IMR-90 (cell line): ENCODE measurements around the gene FBXO4. TPM values are rescaled to one million over a fixed set of nuclear protein-coding genes. Genes with fewer than 3 reads are reported as not detected.

Source experiments
- ATAC-seq: fragments of 200-7000 bp; cut with Tn5 transposase; 2 replicates; pipeline ENCODE4 v1.9.1; 2020; ENCODE audit warnings: low read depth, mild to moderate bottlenecking, moderate library complexity
- BruUV-seq: library from RNA; stranded (reverse); fragments of 400-500 nt; replicated peaks from 2 replicates; lab custom pipeline; 2021; lab: Mats Ljungman, UMichigan
- CTCF ChIA-PET: fragments of 300-600 bp; formaldehyde crosslinking; extraction: SDS; loops from one replicate; lab custom pipeline; 2021; ENCODE audit warnings: antibody characterized with exemption; lab: Yijun Ruan, JAX
- POLR2A ChIA-PET: fragments of 300-600 bp; sonication (Branson Sonifier 250); formaldehyde crosslinking; loops from one replicate; lab custom pipeline; 2022; ENCODE audit warnings: antibody characterized with exemption; ENCODE audit not compliant: unreplicated experiment; lab: Charles Lee
- DNase-seq: peaks from one replicate; pipeline ENCODE4 v3.0.0; 2013
- H2AFZ ChIP-seq: replicated peaks from 2 replicates; pipeline ENCODE3; 2013; ENCODE audit warnings: low read length, mild to moderate bottlenecking; ENCODE audit not compliant: poor library complexity
- H2AK5ac ChIP-seq: 2 replicates; pipeline ENCODE4 v1.6.1; 2013; ENCODE audit warnings: low read depth, low read length, inconsistent platforms
- H2AK9ac ChIP-seq: replicated peaks from 2 replicates; pipeline ENCODE3; 2013; ENCODE audit warnings: mild to moderate bottlenecking, low read depth, low read length, moderate library complexity; ENCODE audit not compliant: poor library complexity
- H2BK120ac ChIP-seq: 2 replicates; pipeline ENCODE4 v1.6.1; 2013; ENCODE audit warnings: low read depth, low read length, inconsistent platforms
- H2BK15ac ChIP-seq: 3 replicates; pipeline ENCODE4 v1.6.1; 2013; ENCODE audit warnings: low read depth, low read length, inconsistent platforms
- H2BK20ac ChIP-seq: 2 replicates; pipeline ENCODE4 v1.6.1; 2013; ENCODE audit warnings: low read depth, mild to moderate bottlenecking, inconsistent platforms, low read length, moderate library complexity
- H2BK5ac ChIP-seq: 2 replicates; pipeline ENCODE4 v1.6.1; 2013; ENCODE audit warnings: mild to moderate bottlenecking, low read depth, low read length, inconsistent platforms; ENCODE audit not compliant: poor library complexity, severe bottlenecking
- H3K14ac ChIP-seq: replicated peaks from 2 replicates; pipeline ENCODE4 v1.6.1; 2013; ENCODE audit warnings: low read depth, low read length, inconsistent platforms
- H3K18ac ChIP-seq: 2 replicates; pipeline ENCODE4 v1.6.1; 2013; ENCODE audit warnings: low read depth, low read length, control low read depth
- H3K23ac ChIP-seq: 2 replicates; pipeline ENCODE4 v1.6.1; 2013; ENCODE audit warnings: low read depth, low read length, inconsistent platforms
- H3K27ac ChIP-seq: 2 replicates; pipeline ENCODE4 v1.5.1; 2013; ENCODE audit warnings: mild to moderate bottlenecking, control low read depth, low read length; ENCODE audit not compliant: insufficient read depth
- H3K27me3 ChIP-seq: 2 replicates; pipeline ENCODE4 v1.6.1; 2013; ENCODE audit warnings: low read length; ENCODE audit not compliant: control insufficient read depth, insufficient read depth
- H3K36me3 ChIP-seq: 2 replicates; pipeline ENCODE4 v1.6.1; 2013; ENCODE audit warnings: low read length, mixed read lengths; ENCODE audit not compliant: control insufficient read depth, insufficient read depth
- H3K4ac ChIP-seq: 2 replicates; pipeline ENCODE4 v1.6.1; 2013; ENCODE audit warnings: low read depth, low read length, inconsistent platforms
- H3K4me1 ChIP-seq: 2 replicates; pipeline ENCODE4 v1.6.1; 2013; ENCODE audit warnings: low read length, mixed read lengths; ENCODE audit not compliant: control insufficient read depth, insufficient read depth
- H3K4me2 ChIP-seq: 2 replicates; pipeline ENCODE4 v1.6.1; 2013; ENCODE audit warnings: low read depth, mild to moderate bottlenecking, control low read depth, low read length, moderate library complexity
- H3K4me3 ChIP-seq: 2 replicates; pipeline ENCODE4 v1.5.1; 2013; ENCODE audit warnings: low read depth, mild to moderate bottlenecking, control low read depth, low read length, moderate library complexity; ENCODE audit not compliant: insufficient read depth
- H3K56ac ChIP-seq: 2 replicates; pipeline ENCODE4 v1.6.1; 2013; ENCODE audit warnings: low read length, inconsistent platforms; ENCODE audit not compliant: insufficient read depth; ENCODE audit errors: extremely low read depth
- H3K79me1 ChIP-seq, 2 experiments: 2 replicates each; pipeline ENCODE4 v1.6.1; 2013; ENCODE audit warnings: low read length in 2 of 2, inconsistent platforms in 1 of 2, low read depth in 1 of 2
- H3K9ac ChIP-seq: 2 replicates; pipeline ENCODE4 v1.6.1; 2013; ENCODE audit warnings: low read depth, low read length, control low read depth
- H3K9me1 ChIP-seq: 2 replicates; pipeline ENCODE4 v1.6.1; 2013; ENCODE audit warnings: low read length, inconsistent platforms; ENCODE audit not compliant: insufficient read depth
- H3K9me3 ChIP-seq: 2 replicates; pipeline ENCODE4 v1.6.1; 2013; ENCODE audit warnings: low read length; ENCODE audit not compliant: control insufficient read depth, insufficient read depth
- H4K20me1 ChIP-seq: 2 replicates; pipeline ENCODE4 v1.6.1; 2013; ENCODE audit warnings: low read length, inconsistent platforms; ENCODE audit not compliant: insufficient read depth
- H4K5ac ChIP-seq: 2 replicates; pipeline ENCODE4 v1.6.1; 2013; ENCODE audit warnings: mild to moderate bottlenecking, low read depth, low read length, control low read depth
- H4K8ac ChIP-seq, 2 experiments: 2 replicates each; pipeline ENCODE4 v1.6.1; 2013; ENCODE audit warnings: low read depth in 2 of 2, low read length in 2 of 2, control low read depth in 1 of 2, inconsistent platforms in 1 of 2
- H4K91ac ChIP-seq: 2 replicates; pipeline ENCODE4 v1.6.1; 2013; ENCODE audit warnings: low read depth, low read length, inconsistent platforms; ENCODE audit not compliant: insufficient read depth
- CEBPB ChIP-seq: IDR thresholded peaks from 2 replicates; pipeline ENCODE4 v1.6.1; 2012; ENCODE audit warnings: low read depth, low read length, improper control_type of control experiment
- CHD1 ChIP-seq: IDR thresholded peaks from 2 replicates; pipeline ENCODE4 v1.6.1; 2012; ENCODE audit warnings: low read depth, low read length, improper control_type of control experiment
- NFE2L2 ChIP-seq: fragments of 150-350 bp; IDR thresholded peaks from 2 replicates; pipeline ENCODE4 v1.6.1; 2016; ENCODE audit warnings: low read depth, mild to moderate bottlenecking, low read length
- POLR2A ChIP-seq: IDR thresholded peaks from 2 replicates; pipeline ENCODE4 v1.6.1; 2012; ENCODE audit warnings: mild to moderate bottlenecking, low read depth, low read length
- WGBS, 2 experiments: methylation state at CpG; one replicate each; pipeline versions ENCODE4 v1.1.5 to v1.1.7; 2013; ENCODE audit warnings: missing lambda C conversion rate in 2 of 2; ENCODE audit not compliant: insufficient read length in 1 of 2; ENCODE audit errors: extremely low coverage in 2 of 2; 5-methylcytosine and 5-hydroxymethylcytosine counted together
- dilution Hi-C: fragments of 300-500 bp; cut with HindIII; formaldehyde crosslinking; loops from one replicate; pipeline ENCODE4 v1.14.3; 2018; ENCODE audit warnings: low sequenced_read_pairs; ENCODE audit not compliant: unreplicated experiment
- in situ Hi-C: fragments of 300-500 bp; cut with MboI; formaldehyde crosslinking; loops from 3 replicates; pipeline ENCODE4 v1.14.3; 2019; ENCODE audit warnings: low sequenced_read_pairs, inconsistent platforms, mixed read lengths
- intact Hi-C: fragments of 100-400 bp; cut with micrococcal nuclease; formaldehyde crosslinking; loops from 2 replicates; pipeline ENCODE4 v1.10.0; 2022
- microRNA-seq, 2 experiments: library from miRNA; stranded (forward) in 1 of 2; unstranded in 1 of 2; fragments of 10-50 nt in 1 of 2; fragments of <30 nt in 1 of 2; gene quantifications in 1 of 2; microRNA quantifications in 1 of 2; one replicate each; pipeline versions ENCODE3 to v1.1.0; 2013 to 2020; ENCODE audit not compliant: insufficient read depth in 1 of 2, insufficient read length in 1 of 2, unreplicated experiment in 1 of 2
- polyA plus RNA-seq, 3 experiments: library from polyadenylated mRNA; depleted of rRNA; stranded (reverse); fragments of >200 nt; gene quantifications; 2 replicates each; pipeline ENCODE4 v1.2.3, GENCODE V29; 2012; ENCODE audit warnings: low replicate concordance in 1 of 3
- small RNA-seq, 5 experiments: library from RNA; depleted of rRNA; stranded (forward); fragments of <200 nt; gene quantifications; one replicate each; pipeline ENCODE3, GENCODE V24; 2012
- total RNA-seq: library from RNA; depleted of rRNA; stranded (reverse); fragments of >200 nt; gene quantifications from 2 replicates; pipeline ENCODE4 v1.2.3, GENCODE V29; 2012; rRNA removed
- TF ChIP-seq, protein P1 (sequence below): fragments of 150-350 bp; IDR thresholded peaks from 2 replicates; pipeline ENCODE4 v1.6.1; 2017; ENCODE audit warnings: mild to moderate bottlenecking, antibody characterized with exemption, low read length, low read depth

The FBXO4 gene
- total and polyA plus RNA-seq, 2 of the 4 experiments (the other 2 are of a cell fraction): 3.5 to 4.1 TPM

DNA sequence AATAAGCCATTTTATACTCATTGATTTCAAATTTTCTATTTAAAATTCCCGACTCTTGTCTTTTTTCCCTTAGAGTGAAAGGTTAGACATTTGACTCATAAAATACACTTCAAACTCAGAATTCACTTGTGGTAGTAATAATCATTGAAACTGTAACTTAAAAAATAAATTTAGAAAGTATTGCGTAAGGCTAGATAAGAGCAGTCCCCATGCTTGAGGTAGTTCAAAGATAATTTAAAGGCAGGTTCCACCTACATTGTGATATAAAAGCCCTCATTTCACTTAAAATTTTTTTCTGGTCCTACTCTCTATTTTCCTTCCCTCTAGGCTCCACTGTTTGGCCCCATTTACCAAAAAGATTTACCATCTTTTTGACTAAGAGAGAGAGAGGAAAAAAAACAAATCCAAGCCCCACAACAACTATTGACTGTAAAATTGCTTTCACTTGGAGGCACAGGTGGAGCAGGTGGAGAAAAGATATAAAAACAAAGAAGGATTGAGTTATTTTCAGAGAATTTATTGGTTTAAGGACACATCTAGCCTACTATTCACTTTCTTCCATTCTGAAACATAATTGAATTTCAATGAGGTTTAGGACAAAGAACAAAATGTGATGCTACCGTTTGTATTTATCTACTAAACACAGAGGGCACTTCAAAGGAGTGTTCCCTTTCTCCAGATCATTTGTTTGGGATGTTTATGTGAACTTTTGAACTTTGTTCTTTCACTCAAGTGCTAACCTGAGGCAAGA lies 61.0 kb downstream of the FBXO4 start:
- WGBS, 2 experiments: no CpG with 5 or more reads among the region's 3 CpGs
- dilution Hi-C loops: no loop called here
- CTCF ChIA-PET: no interaction called here

More for the DNA sequence above, 61.0 kb downstream of the FBXO4 start:
- no peaks in the 10 kb centered on the region for H3K4me1 ChIP-seq
- H3K36me3 ChIP-seq: no peaks in the 10 kb centered on the region
- no peaks in the 10 kb centered on the region for H3K9me3 ChIP-seq
- H3K18ac ChIP-seq: no peak overlapping the region
- H2BK5ac ChIP-seq: no peak overlapping the region
- H3K27me3 ChIP-seq: no peaks in the 10 kb centered on the region
- BruUV-seq: no TSS peak
- no peaks in the 10 kb centered on the region for H3K9me1 ChIP-seq
- H2BK20ac ChIP-seq: no peak overlapping the region
- no peaks in the 10 kb centered on the region for H4K20me1 ChIP-seq
- no peak overlapping the region for H4K91ac ChIP-seq
- no peak overlapping the region for H2AK9ac ChIP-seq
- POLR2A ChIA-PET: no interaction called here
- H3K23ac ChIP-seq: no peak overlapping the region
- H3K79me1 ChIP-seq: no peaks in the 10 kb centered on the region
- H4K8ac ChIP-seq: no peak overlapping the region
- DNase-seq (no peak), ATAC-seq (no peak)
- in situ Hi-C loops (no loop called here), intact Hi-C loops (no loop called here)
- no peak overlapping the region for H2BK120ac ChIP-seq
- TF ChIP-seq CHD1 (no peak), NFE2L2 (no peak), CEBPB (peak; percentile 70), POLR2A (no peak)
- TF ChIP-seq, protein P1, sequence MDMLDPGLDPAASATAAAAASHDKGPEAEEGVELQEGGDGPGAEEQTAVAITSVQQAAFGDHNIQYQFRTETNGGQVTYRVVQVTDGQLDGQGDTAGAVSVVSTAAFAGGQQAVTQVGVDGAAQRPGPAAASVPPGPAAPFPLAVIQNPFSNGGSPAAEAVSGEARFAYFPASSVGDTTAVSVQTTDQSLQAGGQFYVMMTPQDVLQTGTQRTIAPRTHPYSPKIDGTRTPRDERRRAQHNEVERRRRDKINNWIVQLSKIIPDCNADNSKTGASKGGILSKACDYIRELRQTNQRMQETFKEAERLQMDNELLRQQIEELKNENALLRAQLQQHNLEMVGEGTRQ: no peak
- no peak overlapping the region for H2AK5ac ChIP-seq
- no peak overlapping the region for H2AFZ ChIP-seq
- H3K4me2 ChIP-seq: no peak overlapping the region
- H2BK15ac ChIP-seq: no peak overlapping the region
- H4K5ac ChIP-seq: no peak overlapping the region
- no peak overlapping the region for H3K4me3 ChIP-seq
- no peak overlapping the region for H3K27ac ChIP-seq
- H3K4ac ChIP-seq: no peak overlapping the region
- H3K9ac ChIP-seq: no peak overlapping the region
- no peak overlapping the region for H3K14ac ChIP-seq
- H3K56ac ChIP-seq: no peak overlapping the region

Small RNAs within 50 kb of the gene (microRNA-seq; reads per million reads assigned to microRNA genes)
- gene RF00019 (ENCODE audit: insufficient read depth, insufficient read length): not detected

Small RNAs within 50 kb of the gene (small RNA-seq; reads per million reads assigned to genes)
- 0 reads per million in 5 experiments for gene RF00019

Other genes with a start within 250 kb of the FBXO4 start
- 16.3 and 24.7 TPM in 2 replicates for gene OXCT1, start 54.9 kb upstream of the FBXO4 start, total RNA-seq
- 10.5 and 14.2 TPM in 2 replicates for gene OXCT1, start 54.9 kb upstream of the FBXO4 start, polyA plus RNA-seq (2012; rRNA removed)
- gene RIMOC1, start 20.9 kb upstream of the FBXO4 start, total RNA-seq: 4.1 and 10.3 TPM in 2 replicates
- 7.1 and 9.0 TPM in 2 replicates for gene RIMOC1, start 20.9 kb upstream of the FBXO4 start, polyA plus RNA-seq (2012; rRNA removed)